OCI-LY3 (cell line): ENCODE results near the gene IPCEF1.

Experiments
- H2AFZ ChIP-seq: fragments of 200-600, 300-600 bp; shearing (Covaris generic); 2 replicates; pipeline ENCODE4 v1.6.0; 2014; ENCODE audit warnings: antibody characterized with exemption, low read depth, low read length
- H3K27ac ChIP-seq: fragments of 200-600, 300-600 bp; sonication (generic); 2 replicates; pipeline ENCODE4 v1.5.1; 2014; ENCODE audit warnings: mild to moderate bottlenecking, low read length, moderate library complexity, mixed read lengths
- H3K27me3 ChIP-seq: fragments of 200-600, 300-600 bp; sonication (generic); 2 replicates; pipeline ENCODE4 v1.6.1; 2014; ENCODE audit warnings: low read depth, low read length, mixed read lengths
- H3K36me3 ChIP-seq: fragments of 200-600, 300-600 bp; sonication (generic); replicated peaks from 2 replicates; pipeline ENCODE3; 2014; ENCODE audit warnings: low read depth, low read length, mixed read lengths
- H3K4me1 ChIP-seq: fragments of 300-600, 200-600 bp; sonication (generic); 2 replicates; pipeline ENCODE4 v1.6.1; 2014; ENCODE audit warnings: low read length, mixed read lengths
- H3K4me2 ChIP-seq: fragments of 200-600, 300-600 bp; sonication (generic); 2 replicates; pipeline ENCODE4 v1.6.1; 2014; ENCODE audit warnings: low read length, mixed read lengths
- H3K4me3 ChIP-seq: fragments of 300-600, 200-600 bp; sonication (generic); 2 replicates; pipeline ENCODE4 v1.5.1; 2014; ENCODE audit warnings: antibody characterized with exemption, mild to moderate bottlenecking, low read length, moderate library complexity
- H3K79me2 ChIP-seq: fragments of 300-600, 200-600 bp; shearing (Covaris generic); 2 replicates; pipeline ENCODE4 v1.6.1; 2014; ENCODE audit warnings: mild to moderate bottlenecking, low read length, mixed read lengths
- H3K9ac ChIP-seq: fragments of 300-600, 200-600 bp; shearing (Covaris generic); 2 replicates; pipeline ENCODE4 v1.6.0; 2014; ENCODE audit warnings: mild to moderate bottlenecking, low read length, moderate library complexity
- H3K9me3 ChIP-seq: fragments of 200-600, 300-600 bp; shearing (Covaris generic); 2 replicates; pipeline ENCODE4 v1.6.1; 2014; ENCODE audit warnings: low read length, mixed read lengths; ENCODE audit not compliant: insufficient read depth
- H4K20me1 ChIP-seq: fragments of 200-600, 300-600 bp; sonication (generic); 2 replicates; pipeline ENCODE4 v1.6.1; 2016; ENCODE audit warnings: low read length, mixed read lengths; ENCODE audit not compliant: insufficient read depth
- EZH2phosphoT487 ChIP-seq: fragments of 200-600 bp; shearing (Covaris generic); IDR thresholded peaks from 2 replicates; pipeline ENCODE4 v1.6.1; 2018; ENCODE audit warnings: antibody characterized with exemption, mixed run types, low read depth
- TF ChIP-seq, protein P1 (sequence below): fragments of 200-600, 300-600 bp; sonication (generic); IDR thresholded peaks from 2 replicates; pipeline ENCODE4 v1.5.1; 2014; ENCODE audit warnings: antibody characterized with exemption, low read length, low read depth

The IPCEF1 gene

GRCh38 chr6:154223296-154223695 is 133.3 kb downstream of the IPCEF1 start:
- Histone ChIP-seq H3K4me3 (no peak overlapping the region), H3K27me3 (peaks cover 13% of the 10 kb centered on the region), H3K9ac (no peak overlapping the region), H3K4me1 (peaks cover 2% of the 10 kb centered on the region; the same call in 1 of the 2 replicates), H3K9me3 (no peaks in the 10 kb centered on the region), H3K4me2 (no peak overlapping the region), H4K20me1 (no peaks in the 10 kb centered on the region), H3K79me2 (no peaks in the 10 kb centered on the region), H3K27ac (no peak overlapping the region), H3K36me3 (no peaks in the 10 kb centered on the region), H2AFZ (no peak overlapping the region)
- no peak for TF ChIP-seq EZH2phosphoT487
- TF ChIP-seq, protein P1, sequence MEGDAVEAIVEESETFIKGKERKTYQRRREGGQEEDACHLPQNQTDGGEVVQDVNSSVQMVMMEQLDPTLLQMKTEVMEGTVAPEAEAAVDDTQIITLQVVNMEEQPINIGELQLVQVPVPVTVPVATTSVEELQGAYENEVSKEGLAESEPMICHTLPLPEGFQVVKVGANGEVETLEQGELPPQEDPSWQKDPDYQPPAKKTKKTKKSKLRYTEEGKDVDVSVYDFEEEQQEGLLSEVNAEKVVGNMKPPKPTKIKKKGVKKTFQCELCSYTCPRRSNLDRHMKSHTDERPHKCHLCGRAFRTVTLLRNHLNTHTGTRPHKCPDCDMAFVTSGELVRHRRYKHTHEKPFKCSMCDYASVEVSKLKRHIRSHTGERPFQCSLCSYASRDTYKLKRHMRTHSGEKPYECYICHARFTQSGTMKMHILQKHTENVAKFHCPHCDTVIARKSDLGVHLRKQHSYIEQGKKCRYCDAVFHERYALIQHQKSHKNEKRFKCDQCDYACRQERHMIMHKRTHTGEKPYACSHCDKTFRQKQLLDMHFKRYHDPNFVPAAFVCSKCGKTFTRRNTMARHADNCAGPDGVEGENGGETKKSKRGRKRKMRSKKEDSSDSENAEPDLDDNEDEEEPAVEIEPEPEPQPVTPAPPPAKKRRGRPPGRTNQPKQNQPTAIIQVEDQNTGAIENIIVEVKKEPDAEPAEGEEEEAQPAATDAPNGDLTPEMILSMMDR = no peak

DNA sequence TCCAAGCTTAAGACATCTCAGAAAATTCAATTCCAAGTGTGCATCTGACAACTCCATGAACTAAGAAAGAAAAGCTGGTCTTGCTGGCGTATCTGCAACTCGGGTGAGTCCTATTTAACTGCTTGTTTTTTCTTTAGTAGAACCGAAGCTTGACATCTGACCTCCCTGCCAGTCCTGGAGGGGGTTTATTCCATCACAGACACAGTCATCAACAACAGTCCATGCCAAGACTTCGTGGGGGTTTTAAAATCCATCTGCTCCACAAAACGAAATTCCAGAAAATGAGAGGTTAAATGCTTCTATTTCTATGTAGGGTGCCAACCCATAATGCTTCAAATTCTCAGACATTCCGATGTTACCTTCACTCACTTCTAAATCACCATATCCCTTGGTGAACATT is 133.9 kb downstream of the IPCEF1 start:
- TF ChIP-seq, protein P1 = no peak
- TF ChIP-seq EZH2phosphoT487 = no peak

DNA sequence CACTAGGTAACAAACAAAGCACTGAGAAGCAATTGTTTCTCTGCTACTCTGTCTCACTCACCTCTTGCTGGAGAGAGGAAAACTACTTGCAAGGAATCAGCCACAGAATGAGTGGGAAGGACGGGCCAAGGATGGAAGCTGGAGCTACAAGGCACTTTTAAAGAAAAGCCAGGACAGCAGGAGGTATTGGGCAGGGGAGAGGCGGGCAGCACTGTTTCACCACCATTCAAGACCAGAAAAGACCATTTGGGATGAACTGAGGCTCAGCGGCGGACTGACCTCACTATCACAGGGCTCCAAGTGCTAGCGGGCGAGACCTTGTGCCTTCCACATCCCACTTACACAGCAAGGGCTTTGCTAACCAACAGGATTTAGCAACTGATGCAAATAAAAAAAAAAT is 137.4 kb downstream of the IPCEF1 start:
- H3K9me3 ChIP-seq = no peaks in the 10 kb centered on the region
- H3K79me2 ChIP-seq = no peaks in the 10 kb centered on the region
- no peak overlapping the region for H3K9ac ChIP-seq
- H2AFZ ChIP-seq = no peak overlapping the region
- no peaks in the 10 kb centered on the region for H4K20me1 ChIP-seq
- H3K4me2 ChIP-seq = no peak overlapping the region
- H3K36me3 ChIP-seq = no peaks in the 10 kb centered on the region
- no peak overlapping the region for H3K4me3 ChIP-seq
- TF ChIP-seq, protein P1 = no peak
- peaks cover 12% of the 10 kb centered on the region; the same call in 1 of the 2 replicates for H3K27me3 ChIP-seq
- no peak overlapping the region for H3K27ac ChIP-seq
- H3K4me1 ChIP-seq = no peaks in the 10 kb centered on the region

More for the DNA sequence above, 133.9 kb downstream of the IPCEF1 start:
- Histone ChIP-seq H3K4me3 (no peak overlapping the region), H3K79me2 (no peaks in the 10 kb centered on the region), H3K9me3 (no peaks in the 10 kb centered on the region), H3K27ac (no peak overlapping the region), H3K9ac (no peak overlapping the region), H3K4me2 (no peak overlapping the region), H3K27me3 (peaks cover 16% of the 10 kb centered on the region), H3K36me3 (no peaks in the 10 kb centered on the region), H4K20me1 (no peaks in the 10 kb centered on the region), H3K4me1 (peaks cover 2% of the 10 kb centered on the region; the same call in 1 of the 2 replicates), H2AFZ (no peak overlapping the region)

- no peak overlapping the region for H3K27ac ChIP-seq
- H3K36me3 ChIP-seq = no peaks in the 10 kb centered on the region
- H3K79me2 ChIP-seq = no peaks in the 10 kb centered on the region
- H4K20me1 ChIP-seq = no peaks in the 10 kb centered on the region
- H3K27me3 ChIP-seq = peaks cover 12% of the 10 kb centered on the region; the same call in 1 of the 2 replicates
- no peak for TF ChIP-seq EZH2phosphoT487
- TF ChIP-seq, protein P1 = no peak
- no peaks in the 10 kb centered on the region for H3K9me3 ChIP-seq
- no peak overlapping the region for H2AFZ ChIP-seq
- H3K4me1 ChIP-seq = no peaks in the 10 kb centered on the region
- H3K9ac ChIP-seq = no peak overlapping the region
- no peak overlapping the region for H3K4me2 ChIP-seq
- H3K4me3 ChIP-seq = no peak overlapping the region
These were observed 137.8 kb downstream of the IPCEF1 start for GRCh38 chr6:154218787-154219186.
